C4-2B (cell line): ENCODE data around the gene CLCA2.

ENCODE experiments used
- H3K27ac ChIP-seq: fragments of 450-650 bp; 2 replicates; pipeline ENCODE4 v1.5.1; 2017
- ZFX ChIP-seq: fragments of 450-650 bp; IDR thresholded peaks from 2 replicates; pipeline ENCODE4 v1.6.1; 2017
- TF ChIP-seq, protein P1 (sequence below): fragments of 450-650 bp; conservative IDR thresholded peaks from 2 replicates; pipeline ENCODE4 v1.5.1; 2017; ENCODE audit warnings: mild to moderate bottlenecking

The CLCA2 gene

DNA sequence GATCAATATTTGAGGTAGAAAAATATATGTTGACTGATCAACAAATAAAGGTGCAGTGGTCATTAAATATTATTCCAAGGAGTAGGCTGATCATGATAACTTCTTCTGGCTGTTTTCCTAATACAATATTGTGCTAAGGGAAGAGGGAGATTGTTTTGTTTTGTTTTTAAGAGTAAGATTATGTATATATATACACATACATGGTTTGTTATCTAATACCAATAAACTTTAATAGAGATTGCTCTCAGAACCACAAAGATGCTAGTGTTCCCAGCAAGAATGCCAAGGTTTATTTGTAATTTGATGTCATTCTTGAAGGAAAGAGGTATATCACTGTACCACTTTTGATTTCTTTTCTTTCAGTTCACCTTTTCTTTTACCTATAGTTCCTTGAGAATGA lies 10.1 kb downstream of the CLCA2 start:
- no peak for TF ChIP-seq ZFX
- TF ChIP-seq, protein P1, sequence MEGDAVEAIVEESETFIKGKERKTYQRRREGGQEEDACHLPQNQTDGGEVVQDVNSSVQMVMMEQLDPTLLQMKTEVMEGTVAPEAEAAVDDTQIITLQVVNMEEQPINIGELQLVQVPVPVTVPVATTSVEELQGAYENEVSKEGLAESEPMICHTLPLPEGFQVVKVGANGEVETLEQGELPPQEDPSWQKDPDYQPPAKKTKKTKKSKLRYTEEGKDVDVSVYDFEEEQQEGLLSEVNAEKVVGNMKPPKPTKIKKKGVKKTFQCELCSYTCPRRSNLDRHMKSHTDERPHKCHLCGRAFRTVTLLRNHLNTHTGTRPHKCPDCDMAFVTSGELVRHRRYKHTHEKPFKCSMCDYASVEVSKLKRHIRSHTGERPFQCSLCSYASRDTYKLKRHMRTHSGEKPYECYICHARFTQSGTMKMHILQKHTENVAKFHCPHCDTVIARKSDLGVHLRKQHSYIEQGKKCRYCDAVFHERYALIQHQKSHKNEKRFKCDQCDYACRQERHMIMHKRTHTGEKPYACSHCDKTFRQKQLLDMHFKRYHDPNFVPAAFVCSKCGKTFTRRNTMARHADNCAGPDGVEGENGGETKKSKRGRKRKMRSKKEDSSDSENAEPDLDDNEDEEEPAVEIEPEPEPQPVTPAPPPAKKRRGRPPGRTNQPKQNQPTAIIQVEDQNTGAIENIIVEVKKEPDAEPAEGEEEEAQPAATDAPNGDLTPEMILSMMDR: no peak
- H3K27ac ChIP-seq: peak overlapping the region; percentile 73; the same call in 1 of the 2 replicates

DNA sequence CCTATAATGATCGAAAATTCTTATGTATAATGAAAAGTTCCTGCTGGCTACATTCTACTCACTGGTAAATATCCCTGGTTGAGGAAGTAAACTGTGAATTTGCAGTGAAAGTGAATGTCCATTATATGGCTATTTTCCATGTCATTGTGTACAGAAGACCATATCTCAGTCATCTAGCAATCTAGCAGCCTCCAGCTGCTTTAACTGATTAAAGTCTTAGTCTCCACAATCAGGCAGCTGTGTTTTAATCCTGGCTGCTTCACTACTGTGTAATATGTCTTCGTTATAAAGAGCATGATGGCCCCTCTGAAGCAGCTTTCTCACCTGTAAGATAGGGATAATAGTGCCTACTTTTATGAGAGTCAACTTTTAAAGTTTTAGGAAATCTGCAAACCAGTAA lies 11.4 kb downstream of the CLCA2 start:
- TF ChIP-seq ZFX: no peak
- TF ChIP-seq, protein P1: no peak
- H3K27ac ChIP-seq: peak overlapping the region; percentile 73; the same call in 1 of the 2 replicates

DNA sequence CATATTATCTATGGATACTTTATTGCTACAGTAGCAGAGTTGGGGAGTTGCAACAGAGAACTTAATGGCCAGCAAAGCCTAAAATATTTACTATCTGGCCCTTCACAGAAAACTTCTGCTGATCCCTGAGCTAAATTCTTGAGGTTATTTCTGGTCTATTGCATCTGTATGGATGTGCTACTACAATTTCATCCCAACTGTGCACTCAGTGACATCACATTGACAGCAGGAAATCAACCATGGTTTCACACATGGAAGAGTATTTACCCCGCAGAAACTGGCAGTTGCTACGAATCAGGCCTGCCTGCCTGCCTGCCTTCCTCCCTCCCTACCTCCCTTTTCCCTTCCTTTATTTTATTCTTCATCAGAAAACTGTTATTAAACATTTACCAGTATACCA lies 12.1 kb downstream of the CLCA2 start:
- no peak for TF ChIP-seq ZFX
- TF ChIP-seq, protein P1: no peak
- H3K27ac ChIP-seq: no peak overlapping the region

DNA sequence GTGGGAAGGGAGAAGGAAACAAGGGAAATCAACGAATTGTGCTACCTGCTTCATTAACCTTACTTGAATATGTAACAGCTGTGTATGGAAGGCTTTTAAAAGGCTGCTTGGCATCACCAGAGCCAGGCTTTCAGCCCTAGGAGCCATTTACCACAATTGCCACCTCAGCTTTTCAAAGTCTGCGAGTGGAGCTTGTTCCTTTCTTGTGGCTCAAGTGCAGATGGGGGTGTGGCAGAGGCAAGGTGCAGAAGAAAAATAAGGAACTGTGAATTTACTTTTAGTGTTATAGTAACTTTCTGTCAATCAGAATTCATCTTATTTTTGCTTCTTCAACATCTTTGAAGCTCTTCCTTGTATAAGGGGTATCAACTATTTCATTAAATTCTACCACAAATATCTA lies 17.6 kb downstream of the CLCA2 start:
- no peak overlapping the region for H3K27ac ChIP-seq
- TF ChIP-seq, protein P1: no peak
- no peak for TF ChIP-seq ZFX

DNA sequence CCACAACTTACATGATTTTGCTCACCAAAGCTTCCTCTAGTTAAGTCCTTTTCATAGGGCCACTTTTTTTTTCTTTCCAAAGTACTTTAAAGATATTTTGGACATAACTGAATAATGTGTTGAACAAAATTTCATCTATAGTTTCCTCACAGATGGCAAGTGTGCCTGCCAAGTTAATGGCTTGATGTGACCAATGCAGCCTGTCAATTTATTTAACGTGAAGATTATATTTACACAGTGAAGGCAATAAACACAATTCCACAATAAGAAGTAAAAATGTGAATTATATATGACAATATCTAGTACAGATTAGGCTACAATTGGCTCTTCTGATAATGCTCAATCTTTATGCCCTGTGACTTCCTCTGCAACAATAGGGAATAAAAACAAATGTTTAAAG lies 18.0 kb downstream of the CLCA2 start:
- no peak for TF ChIP-seq ZFX
- TF ChIP-seq, protein P1: no peak
- no peak overlapping the region for H3K27ac ChIP-seq

DNA sequence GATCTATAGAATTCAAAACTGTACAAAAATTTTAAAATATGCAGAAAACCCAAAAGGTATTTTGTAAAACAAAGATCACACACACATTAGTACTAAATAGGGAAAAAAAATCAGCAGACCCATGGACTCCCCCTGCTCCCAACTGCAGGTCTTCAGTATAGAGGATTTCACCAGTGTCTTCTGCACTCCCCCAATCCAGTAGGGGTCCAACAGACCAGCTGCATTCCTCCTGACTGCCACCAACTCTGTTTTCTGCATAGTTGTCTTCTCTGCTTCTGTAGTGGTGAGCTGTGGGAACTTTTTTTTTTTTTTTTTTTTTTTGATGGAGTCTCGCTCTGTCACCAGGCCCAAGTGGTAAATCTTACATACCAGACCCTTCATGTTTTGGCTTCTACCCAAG lies 21.9 kb downstream of the CLCA2 start:
- no peak for TF ChIP-seq ZFX
- TF ChIP-seq, protein P1: no peak
- H3K27ac ChIP-seq: no peak overlapping the region

DNA sequence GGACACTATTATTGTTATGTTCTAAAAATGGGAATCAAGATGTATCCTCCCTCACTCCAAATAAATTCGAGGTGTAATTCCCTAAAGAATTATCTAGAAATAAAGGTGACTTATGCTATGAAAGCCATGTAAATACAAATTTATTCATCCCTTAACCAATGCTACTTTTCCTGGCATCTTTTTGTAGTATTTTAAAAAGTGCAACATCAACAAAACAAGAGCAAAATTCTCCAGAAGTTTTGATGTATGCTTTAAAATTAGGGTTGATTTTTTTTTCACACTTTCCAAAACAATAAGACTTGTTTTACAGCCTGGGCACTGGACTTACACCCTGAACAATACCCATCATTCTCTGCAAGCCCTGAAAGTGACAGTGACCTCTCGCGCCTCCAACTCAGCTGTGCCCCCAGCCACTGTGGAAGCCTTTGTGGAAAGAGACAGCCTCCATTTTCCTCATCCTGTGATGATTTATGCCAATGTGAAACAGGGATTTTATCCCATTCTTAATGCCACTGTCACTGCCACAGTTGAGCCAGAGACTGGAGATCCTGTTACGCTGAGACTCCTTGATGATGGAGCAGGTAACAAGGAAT lies 23.3 kb downstream of the CLCA2 start:
- TF ChIP-seq, protein P1: no peak
- TF ChIP-seq ZFX: no peak
- no peak overlapping the region for H3K27ac ChIP-seq
